Measurements from ENCODE around the gene CEP164.

The CEP164 gene

DNA sequence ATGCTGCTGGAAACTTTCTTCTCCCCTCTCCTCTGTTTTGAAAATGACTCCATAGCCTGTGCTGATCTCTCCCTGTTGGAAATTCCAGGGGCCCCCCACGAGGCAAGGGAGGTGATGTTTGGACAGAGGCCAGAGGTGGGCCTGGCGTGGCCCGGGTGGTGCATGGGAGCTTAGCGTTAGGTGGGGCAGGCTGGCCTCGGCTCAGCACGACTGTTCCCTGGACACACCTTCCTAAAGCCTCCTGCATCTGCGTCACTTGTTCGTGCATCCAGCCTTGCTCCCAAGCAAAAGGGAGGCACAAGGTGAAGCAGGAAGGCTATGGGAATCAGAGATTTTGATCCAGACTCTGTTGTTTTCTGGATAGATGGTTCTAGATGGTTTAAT lies 135.2 kb downstream of the CEP164 start:
- no peak for DNase-seq (ENCODE audit: low spot score)
